H9 (cell line): ENCODE results near the gene PWWP2B. TPM values are rescaled to one million over a fixed set of nuclear protein-coding genes. Genes with fewer than 3 reads are reported as not detected.

Experiments used
- DNase-seq: peaks from one replicate; pipeline ENCODE4 v3.0.0-alpha.2; 2017
- H2AFZ ChIP-seq: one replicate; pipeline ENCODE4 v1.6.1; 2013; ENCODE audit warnings: mild to moderate bottlenecking, low read length, control low read depth, moderate library complexity
- H2AK5ac ChIP-seq: 2 replicates; pipeline ENCODE4 v1.6.1; 2013; ENCODE audit warnings: low read length, control low read depth, mixed read lengths; ENCODE audit not compliant: insufficient read length
- H2BK120ac ChIP-seq: one replicate; pipeline ENCODE4 v1.6.1; 2013; ENCODE audit warnings: low read depth, mild to moderate bottlenecking, low read length, control low read depth, inconsistent platforms; ENCODE audit not compliant: poor library complexity, severe bottlenecking
- H2BK12ac ChIP-seq: 2 replicates; pipeline ENCODE4 v1.6.1; 2013; ENCODE audit warnings: low read length, control low read depth, mixed read lengths, low read depth; ENCODE audit not compliant: insufficient read length
- H2BK15ac ChIP-seq: 2 replicates; pipeline ENCODE4 v1.6.1; 2013; ENCODE audit warnings: low read depth, low read length, control low read depth
- H2BK20ac ChIP-seq: one replicate; pipeline ENCODE4 v1.6.1; 2013; ENCODE audit warnings: low read depth, mild to moderate bottlenecking, low read length, control low read depth, inconsistent platforms; ENCODE audit not compliant: poor library complexity, severe bottlenecking
- H2BK5ac ChIP-seq: 2 replicates; pipeline ENCODE4 v1.6.1; 2013; ENCODE audit warnings: low read length, control low read depth, mixed read lengths; ENCODE audit not compliant: insufficient read length
- H3K14ac ChIP-seq: 2 replicates; pipeline ENCODE4 v1.6.1; 2013; ENCODE audit warnings: low read length, control low read depth; ENCODE audit not compliant: insufficient read depth
- H3K18ac ChIP-seq: 2 replicates; pipeline ENCODE4 v1.6.1; 2013; ENCODE audit warnings: low read depth, mild to moderate bottlenecking, mixed read lengths, low read length, control low read depth; ENCODE audit not compliant: insufficient read length
- H3K23ac ChIP-seq: 2 replicates; pipeline ENCODE4 v1.6.1; 2013; ENCODE audit warnings: low read length, control low read depth, mixed read lengths, low read depth; ENCODE audit not compliant: insufficient read length
- H3K23me2 ChIP-seq: 2 replicates; pipeline ENCODE4 v1.6.1; 2013; ENCODE audit warnings: low read depth, mild to moderate bottlenecking, mixed read lengths, low read length, control low read depth; ENCODE audit not compliant: insufficient read length, poor library complexity, severe bottlenecking
- H3K27ac ChIP-seq: 2 replicates; pipeline ENCODE4 v1.5.1; 2013; ENCODE audit warnings: low read length, control low read depth, mixed read lengths, low read depth; ENCODE audit not compliant: insufficient read length
- H3K27me3 ChIP-seq: 2 replicates; pipeline ENCODE4 v1.6.1; 2013; ENCODE audit warnings: low read length, control low read depth, inconsistent platforms; ENCODE audit not compliant: insufficient read depth
- H3K4ac ChIP-seq: 2 replicates; pipeline ENCODE4 v1.6.1; 2013; ENCODE audit warnings: low read depth, mild to moderate bottlenecking, control low read depth, inconsistent platforms, low read length, moderate library complexity
- H3K4me1 ChIP-seq: 2 replicates; pipeline ENCODE4 v1.6.1; 2013; ENCODE audit warnings: low read length, control low read depth, inconsistent platforms; ENCODE audit not compliant: insufficient read depth
- H3K4me2 ChIP-seq: 2 replicates; pipeline ENCODE4 v1.6.1; 2013; ENCODE audit warnings: low read length, control low read depth, mixed read lengths; ENCODE audit not compliant: insufficient read length, insufficient read depth
- H3K56ac ChIP-seq: 2 replicates; pipeline ENCODE4 v1.6.1; 2013; ENCODE audit warnings: low read depth, mild to moderate bottlenecking, mixed read lengths, low read length, control low read depth; ENCODE audit not compliant: insufficient read length
- H3K79me1 ChIP-seq: 2 replicates; pipeline ENCODE4 v1.6.1; 2013; ENCODE audit warnings: low read depth, mild to moderate bottlenecking, moderate library complexity, low read length, control low read depth, inconsistent platforms; ENCODE audit not compliant: insufficient read depth, poor library complexity, severe bottlenecking
- H3K79me2 ChIP-seq: 2 replicates; pipeline ENCODE4 v1.6.1; 2013; ENCODE audit warnings: low read length, control low read depth, inconsistent platforms; ENCODE audit not compliant: insufficient read depth
- H3K9ac ChIP-seq: 2 replicates; pipeline ENCODE4 v1.6.1; 2013; ENCODE audit warnings: low read length, control low read depth, mixed read lengths; ENCODE audit not compliant: insufficient read length; ENCODE audit errors: extremely low read depth
- H3K9me3 ChIP-seq: one replicate; pipeline ENCODE4 v1.6.1; 2013; ENCODE audit warnings: low read depth, low read length, inconsistent platforms; ENCODE audit not compliant: control insufficient read depth
- H3T11ph ChIP-seq: one replicate; pipeline ENCODE4 v1.6.1; 2013; ENCODE audit warnings: mild to moderate bottlenecking, low read length, control low read depth, inconsistent platforms
- H4K20me1 ChIP-seq: one replicate; pipeline ENCODE4 v1.6.1; 2013; ENCODE audit not compliant: control insufficient read depth, insufficient read length, insufficient read depth
- H4K5ac ChIP-seq: 2 replicates; pipeline ENCODE4 v1.6.1; 2013; ENCODE audit warnings: low read depth, mild to moderate bottlenecking, mixed read lengths, low read length, control low read depth; ENCODE audit not compliant: insufficient read length
- H4K8ac ChIP-seq: replicated peaks from 2 replicates; pipeline ENCODE4 v1.6.1; 2013; ENCODE audit warnings: low read length, control low read depth, mixed read lengths, low read depth; ENCODE audit not compliant: insufficient read length
- H4K91ac ChIP-seq: 2 replicates; pipeline ENCODE4 v1.6.1; 2013; ENCODE audit warnings: low read depth, mild to moderate bottlenecking, moderate library complexity, mixed read lengths, low read length, control low read depth; ENCODE audit not compliant: insufficient read length
- H3K27ac Mint-ChIP-seq, 3 experiments: 2 replicates in 2 of 3; 3 replicates in 1 of 3; pipeline ENCODE4 v1.8.0; 2020 to 2021; ENCODE audit warnings: mixed read lengths in 3 of 3, mild to moderate bottlenecking in 1 of 3, moderate library complexity in 1 of 3
- H3K27me3 Mint-ChIP-seq: 2 replicates; pipeline ENCODE4 v1.8.0; 2021; ENCODE audit warnings: low read depth, mild to moderate bottlenecking, moderate library complexity, mixed read lengths
- H3K36me3 Mint-ChIP-seq, 3 experiments: 2 replicates in 2 of 3; 3 replicates in 1 of 3; pipeline ENCODE4 v1.8.0; 2020 to 2021; ENCODE audit warnings: low read depth in 3 of 3, mixed read lengths in 3 of 3; ENCODE audit not compliant: insufficient read depth in 1 of 3
- H3K4me1 Mint-ChIP-seq, 2 experiments: 2 replicates each; pipeline ENCODE4 v1.8.0; 2020; ENCODE audit warnings: mixed read lengths in 2 of 2
- H3K4me3 Mint-ChIP-seq, 2 experiments: 2 replicates in 1 of 2; 3 replicates in 1 of 2; pipeline ENCODE4 v1.8.0; 2020 to 2021; ENCODE audit warnings: mild to moderate bottlenecking in 2 of 2, mixed read lengths in 2 of 2, moderate library complexity in 1 of 2
- H3K9me3 Mint-ChIP-seq, 2 experiments: 2 replicates in 1 of 2; 3 replicates in 1 of 2; pipeline ENCODE4 v1.8.0; 2020; ENCODE audit warnings: mild to moderate bottlenecking in 2 of 2, mixed read lengths in 2 of 2, moderate library complexity in 1 of 2
- CTCF ChIP-seq: fragments of 200-600 bp; sonication (generic); conservative IDR thresholded peaks from 3 replicates; pipeline ENCODE4 v1.8.0; 2021; ENCODE audit warnings: antibody characterized with exemption, mild to moderate bottlenecking
- WGBS: extraction: QIAGEN DNeasy Blood & Tissue Kit; methylation state at CpG from one replicate; pipeline ENCODE4 v1.1.7; 2013; ENCODE audit warnings: missing lambda C conversion rate, low lambda C conversion rate, mixed read lengths; ENCODE audit not compliant: insufficient read length; ENCODE audit errors: extremely low coverage; 5-methylcytosine and 5-hydroxymethylcytosine counted together
- total RNA-seq: library from RNA; stranded (reverse); gene quantifications from 2 replicates; pipeline ENCODE4 v1.2.1, GENCODE V29; 2021

Gene PWWP2B
- total RNA-seq, 1 experiment from 2014 or later, result 10.0 TPM

GRCh38 chr10:132371641-132372081 lies 25.3 kb upstream of the PWWP2B start:
- Histone ChIP-seq H2BK12ac (no peak overlapping the region), H3K14ac (no peak overlapping the region), H3K23me2 (no peaks in the 10 kb centered on the region), H3K18ac (no peak overlapping the region), H3T11ph (no peak overlapping the region), H3K56ac (no peak overlapping the region), H2BK120ac (no peak overlapping the region), H3K27ac (no peak overlapping the region), H3K79me2 (no peaks in the 10 kb centered on the region), H3K27me3 (no peaks in the 10 kb centered on the region), H4K20me1 (no peaks in the 10 kb centered on the region), H3K9ac (no peak overlapping the region), H2BK15ac (no peak overlapping the region), H3K4ac (no peak overlapping the region), H3K79me1 (no peaks in the 10 kb centered on the region), H4K5ac (no peak overlapping the region), H3K4me2 (no peak overlapping the region), H2BK20ac (no peak overlapping the region), H4K8ac (no peak overlapping the region), H3K23ac (no peak overlapping the region), H2BK5ac (no peak overlapping the region), H2AFZ (no peak overlapping the region), H3K4me1 (peaks cover 4% of the 10 kb centered on the region; the same call in 1 of the 2 replicates), H4K91ac (no peak overlapping the region), H2AK5ac (no peak overlapping the region), H3K9me3 (no peaks in the 10 kb centered on the region)
- no peak overlapping the region; a peak in 1 of 7 replicates for H3K27ac Mint-ChIP-seq
- H3K9me3 Mint-ChIP-seq, result no peaks in the 10 kb centered on the region
- no peaks in the 10 kb centered on the region for H3K36me3 Mint-ChIP-seq
- peaks cover 35 to 53% of the 10 kb centered on the region in 2 experiments for H3K4me1 Mint-ChIP-seq
- H3K4me3 Mint-ChIP-seq, result no peak overlapping the region
- no peak for DNase-seq
- WGBS, result no CpG with 5 or more reads among the region's 9 CpGs
- peaks cover 15% of the 10 kb centered on the region for H3K27me3 Mint-ChIP-seq
- TF ChIP-seq CTCF, result peak; percentile 66
